Nephron progenitor cell (in vitro differentiated cells): Measurements from ENCODE around the gene SAPCD1.

ENCODE experiments used
- DNase-seq: peaks from one replicate; pipeline ENCODE4 v3.0.0; 2021
- H3K27ac Mint-ChIP-seq: 2 replicates; pipeline ENCODE4 v1.8.0; 2021; ENCODE audit warnings: mild to moderate bottlenecking, moderate library complexity, mixed read lengths
- H3K27me3 Mint-ChIP-seq: 2 replicates; pipeline ENCODE4 v1.8.0; 2021; ENCODE audit warnings: mild to moderate bottlenecking, low read depth, mixed read lengths; ENCODE audit not compliant: poor library complexity
- H3K36me3 Mint-ChIP-seq: 2 replicates; pipeline ENCODE4 v1.8.0; 2021; ENCODE audit warnings: low read depth, mixed read lengths
- H3K4me1 Mint-ChIP-seq: 2 replicates; pipeline ENCODE4 v1.8.0; 2021; ENCODE audit warnings: mixed read lengths
- H3K4me3 Mint-ChIP-seq: 2 replicates; pipeline ENCODE4 v1.8.0; 2021; ENCODE audit warnings: mild to moderate bottlenecking, moderate library complexity, mixed read lengths
- H3K9me3 Mint-ChIP-seq: 2 replicates; pipeline ENCODE4 v1.8.0; 2021; ENCODE audit warnings: mild to moderate bottlenecking, moderate library complexity, mixed read lengths
- CTCF ChIP-seq: fragments of 200-600 bp; sonication (generic); IDR thresholded peaks from 2 replicates; pipeline ENCODE4 v1.5.0; 2021; ENCODE audit warnings: antibody characterized with exemption

SAPCD1 gene

GRCh38 chr6:31752739-31753319, 9.6 kb upstream of the SAPCD1 start:
- DNase-seq, result no peak
- peaks cover 5% of the 10 kb centered on the region for H3K36me3 Mint-ChIP-seq
- H3K4me3 Mint-ChIP-seq, result no peak overlapping the region
- H3K4me1 Mint-ChIP-seq, result no peaks in the 10 kb centered on the region
- peaks cover 4% of the 10 kb centered on the region for H3K27me3 Mint-ChIP-seq
- no peak for TF ChIP-seq CTCF
- peak overlapping the region; percentile 21 for H3K27ac Mint-ChIP-seq
- no peaks in the 10 kb centered on the region for H3K9me3 Mint-ChIP-seq

GRCh38 chr6:31758281-31758680, 4.2 kb upstream of the SAPCD1 start:
- DNase-seq, result no peak
- Mint-ChIP-seq H3K4me1 (peaks cover 20% of the 10 kb centered on the region), H3K4me3 (no peak overlapping the region), H3K27ac (no peak overlapping the region), H3K36me3 (peaks cover 43% of the 10 kb centered on the region), H3K27me3 (peaks cover 10% of the 10 kb centered on the region), H3K9me3 (no peaks in the 10 kb centered on the region)
- no peak for TF ChIP-seq CTCF

- H3K9me3 Mint-ChIP-seq, result no peaks in the 10 kb centered on the region
- no peak overlapping the region for H3K4me3 Mint-ChIP-seq
- H3K27ac Mint-ChIP-seq, result peak overlapping the region; percentile 24
- peaks cover 13% of the 10 kb centered on the region for H3K27me3 Mint-ChIP-seq
- H3K36me3 Mint-ChIP-seq, result peaks cover 52% of the 10 kb centered on the region
- no peak for TF ChIP-seq CTCF
- peaks cover 35% of the 10 kb centered on the region for H3K4me1 Mint-ChIP-seq
- DNase-seq, result no peak
Measured at GRCh38 chr6:31760790-31761189, 1.7 kb upstream of the SAPCD1 start.

- no peak overlapping the region for H3K27ac Mint-ChIP-seq
- H3K4me3 Mint-ChIP-seq, result no peak overlapping the region
- H3K9me3 Mint-ChIP-seq, result no peaks in the 10 kb centered on the region
- no peak for TF ChIP-seq CTCF
- no peak for DNase-seq
- peaks cover 52% of the 10 kb centered on the region for H3K36me3 Mint-ChIP-seq
- peaks cover 36% of the 10 kb centered on the region for H3K4me1 Mint-ChIP-seq
- H3K27me3 Mint-ChIP-seq, result peaks cover 11% of the 10 kb centered on the region
Measured at GRCh38 chr6:31761343-31761742, 1.1 kb upstream of the SAPCD1 start.

GRCh38 chr6:31762878-31763618, 592 bp downstream of the SAPCD1 start:
- peaks cover 11% of the 10 kb centered on the region for H3K27me3 Mint-ChIP-seq

More at GRCh38 chr6:31762878-31763618, 592 bp downstream of the SAPCD1 start:
- TF ChIP-seq CTCF, result no peak
- Mint-ChIP-seq H3K36me3 (peaks cover 49% of the 10 kb centered on the region), H3K4me1 (peaks cover 49% of the 10 kb centered on the region), H3K27ac (peak overlapping the region; percentile 33), H3K4me3 (no peak overlapping the region), H3K9me3 (no peaks in the 10 kb centered on the region)
- no peak for DNase-seq
